Nasal cavity respiratory epithelium epithelial cell of viscerocranial mucosa (primary cell): ENCODE measurements around the gene TRIM25. TPM values are rescaled to one million over a fixed set of nuclear protein-coding genes. Genes with fewer than 3 reads are reported as not detected.

Source experiments
- total RNA-seq: library from RNA; depleted of rRNA; stranded (reverse); fragments of >200 nt; gene quantifications from 2 replicates; pipeline ENCODE4 v1.2.3, GENCODE V29; 2014

Gene TRIM25, protein sequence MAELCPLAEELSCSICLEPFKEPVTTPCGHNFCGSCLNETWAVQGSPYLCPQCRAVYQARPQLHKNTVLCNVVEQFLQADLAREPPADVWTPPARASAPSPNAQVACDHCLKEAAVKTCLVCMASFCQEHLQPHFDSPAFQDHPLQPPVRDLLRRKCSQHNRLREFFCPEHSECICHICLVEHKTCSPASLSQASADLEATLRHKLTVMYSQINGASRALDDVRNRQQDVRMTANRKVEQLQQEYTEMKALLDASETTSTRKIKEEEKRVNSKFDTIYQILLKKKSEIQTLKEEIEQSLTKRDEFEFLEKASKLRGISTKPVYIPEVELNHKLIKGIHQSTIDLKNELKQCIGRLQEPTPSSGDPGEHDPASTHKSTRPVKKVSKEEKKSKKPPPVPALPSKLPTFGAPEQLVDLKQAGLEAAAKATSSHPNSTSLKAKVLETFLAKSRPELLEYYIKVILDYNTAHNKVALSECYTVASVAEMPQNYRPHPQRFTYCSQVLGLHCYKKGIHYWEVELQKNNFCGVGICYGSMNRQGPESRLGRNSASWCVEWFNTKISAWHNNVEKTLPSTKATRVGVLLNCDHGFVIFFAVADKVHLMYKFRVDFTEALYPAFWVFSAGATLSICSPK
- 57.4 and 73.4 TPM in 2 replicates for total RNA-seq

GRCh38 chr17:56913867-56914580 lies at the start of gene TRIM25:
TSS of gene TRIM25 (minus strand) at chr17:56914049. CDS start at chr17:56913988, 61 bp downstream.

GRCh38 chr17:56960596-56961538 lies 47.0 kb upstream of the TRIM25 start, which contains the start of gene COIL:
TSS of gene COIL (minus strand) at chr17:56961050. CDS start at chr17:56961019, 31 bp downstream.

Other genes with a start within 250 kb of the TRIM25 start
- gene C17orf67, start 80.1 kb downstream of the TRIM25 start, total RNA-seq, result 0.64 and 1.0 TPM in 2 replicates
- gene DGKE, start 79.9 kb downstream of the TRIM25 start, total RNA-seq, result 5.6 and 6.8 TPM in 2 replicates
- gene COIL, start 47.0 kb upstream of the TRIM25 start, total RNA-seq, result 16.5 and 17.8 TPM in 2 replicates
- gene SCPEP1, start 64.1 kb upstream of the TRIM25 start, total RNA-seq, result 54.3 and 186 TPM in 2 replicates
- gene AKAP1, start 171.2 kb upstream of the TRIM25 start, total RNA-seq, result 30.4 and 58.7 TPM in 2 replicates